Iris pigment epithelial cell (primary cell): ENCODE measurements around the gene FUNDC1.
A peak's percentile ranks its signal among the peaks of the same experiment; 100 is the strongest.

Source experiments
- DNase-seq: peaks from one replicate; pipeline ENCODE4 v3.0.0-alpha.2; 2011; ENCODE audit warnings: low read depth

FUNDC1 gene

DNA sequence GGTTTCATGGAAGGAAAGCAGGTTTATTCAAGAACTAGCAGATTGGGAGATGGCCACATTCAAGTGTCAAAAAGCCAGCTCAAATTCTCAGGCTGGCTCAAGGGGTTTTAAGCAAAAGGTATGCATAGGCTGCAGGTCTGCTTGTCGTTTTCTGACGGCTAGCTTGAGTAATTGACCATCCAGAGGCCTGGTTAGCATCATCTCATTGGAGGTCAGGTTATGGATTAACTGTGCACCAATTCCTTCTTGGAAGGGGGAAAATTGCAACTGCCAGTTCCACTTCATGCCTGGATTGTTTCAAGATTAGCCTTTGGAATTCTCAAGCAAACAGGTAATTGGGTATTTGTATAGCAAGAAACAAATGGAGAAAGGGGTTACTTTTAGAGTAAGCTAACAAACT, 62.1 kb downstream of the FUNDC1 start:
- no peak for DNase-seq

GRCh38 chrX:44474410-44474809, 68.2 kb downstream of the FUNDC1 start:
- DNase-seq = peak; percentile 14
